ENCODE data around the gene TTC32.

DNA sequence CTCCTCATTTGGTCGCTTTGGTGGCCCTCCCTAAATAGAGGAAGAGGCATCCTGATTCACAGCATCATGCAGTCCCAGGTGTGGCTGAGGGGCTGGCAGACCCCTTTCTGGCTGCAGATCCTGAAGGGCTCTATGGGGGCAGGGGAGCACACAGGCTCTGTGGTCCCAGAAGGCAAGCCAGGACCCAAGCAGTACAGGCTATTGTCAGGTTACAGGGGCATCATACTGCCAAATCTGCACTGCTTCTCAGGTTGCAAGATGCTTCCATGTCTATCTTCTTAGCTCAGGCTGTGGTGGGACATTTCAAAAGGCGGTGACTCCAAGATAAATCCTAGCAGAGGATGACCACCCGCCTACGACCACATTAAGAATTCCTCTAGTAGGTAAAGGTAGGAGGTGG, 54.3 kb downstream of the TTC32 start:
- TF ChIP-seq SUZ12 (IDR thresholded peaks at IDR 0.05; ENCODE audit: extremely low read depth, insufficient read depth, insufficient read length), result no peak
- no peak for TF ChIP-seq YY1 (IDR thresholded peaks at IDR 0.05; ENCODE audit: insufficient read depth, insufficient read length)
